ENCODE results near the gene DTHD1.

DNA sequence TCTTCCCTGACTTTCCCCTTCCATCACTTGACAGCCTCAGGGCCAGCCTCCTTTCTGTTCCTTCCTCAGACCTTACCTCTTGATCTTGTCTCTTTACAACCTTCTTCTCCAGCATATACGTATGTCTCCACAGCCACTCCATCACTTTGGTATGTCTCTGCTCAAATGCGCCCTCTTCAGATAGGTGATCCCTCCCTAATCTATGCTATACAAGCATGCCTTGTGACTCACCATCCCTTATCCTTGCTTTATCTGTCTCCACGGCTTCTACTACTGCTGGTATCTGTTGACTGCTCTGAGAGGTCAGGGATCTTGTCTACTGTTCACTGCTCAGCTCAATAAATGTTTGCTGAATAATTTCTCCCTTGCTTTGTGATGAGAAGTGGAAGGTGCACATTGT is 46.1 kb upstream of the DTHD1 start:
- TF ChIP-seq POLR2AphosphoS5 (IDR thresholded peaks at IDR 0.05) (no peak), POLR2A (IDR thresholded peaks at IDR 0.05; ENCODE audit: low read depth) (no peak), EP300 (IDR thresholded peaks at IDR 0.05) (no peak)
- TF ChIP-seq, protein P1, sequence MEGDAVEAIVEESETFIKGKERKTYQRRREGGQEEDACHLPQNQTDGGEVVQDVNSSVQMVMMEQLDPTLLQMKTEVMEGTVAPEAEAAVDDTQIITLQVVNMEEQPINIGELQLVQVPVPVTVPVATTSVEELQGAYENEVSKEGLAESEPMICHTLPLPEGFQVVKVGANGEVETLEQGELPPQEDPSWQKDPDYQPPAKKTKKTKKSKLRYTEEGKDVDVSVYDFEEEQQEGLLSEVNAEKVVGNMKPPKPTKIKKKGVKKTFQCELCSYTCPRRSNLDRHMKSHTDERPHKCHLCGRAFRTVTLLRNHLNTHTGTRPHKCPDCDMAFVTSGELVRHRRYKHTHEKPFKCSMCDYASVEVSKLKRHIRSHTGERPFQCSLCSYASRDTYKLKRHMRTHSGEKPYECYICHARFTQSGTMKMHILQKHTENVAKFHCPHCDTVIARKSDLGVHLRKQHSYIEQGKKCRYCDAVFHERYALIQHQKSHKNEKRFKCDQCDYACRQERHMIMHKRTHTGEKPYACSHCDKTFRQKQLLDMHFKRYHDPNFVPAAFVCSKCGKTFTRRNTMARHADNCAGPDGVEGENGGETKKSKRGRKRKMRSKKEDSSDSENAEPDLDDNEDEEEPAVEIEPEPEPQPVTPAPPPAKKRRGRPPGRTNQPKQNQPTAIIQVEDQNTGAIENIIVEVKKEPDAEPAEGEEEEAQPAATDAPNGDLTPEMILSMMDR (IDR thresholded peaks at IDR 0.05): no peak

Measured in esophagus muscularis mucosa (tissue), 4 donors.